Pancreas (tissue), 10 donors: ENCODE data around the gene ESR2. TPM values are rescaled to one million over a fixed set of nuclear protein-coding genes. Genes with fewer than 3 reads are reported as not detected.

ENCODE experiments used
- ATAC-seq, 4 donors: fragments of 200-7000 bp; cut with Tn5 transposase; one replicate each; pipeline versions ENCODE4 v1.8.0 to v1.9.1; 2020; ENCODE audit warnings: mild to moderate bottlenecking in 4 of 4, moderate library complexity in 4 of 4
- DNase-seq, 6 donors: peaks; one replicate each; pipeline ENCODE4 v3.0.0-alpha.2; 2020
- FAIRE-seq: peaks from 2 replicates; lab custom pipeline; 2012; peaks lifted over from hg19 to GRCh38; lab: Jason Lieb, UNC
- H3K27ac ChIP-seq, 4 donors: fragments of 200-600 bp; sonication (generic); 1 replicate in 3 of 4; 2 replicates in 1 of 4; pipeline versions ENCODE4 v1.5.0 to v1.8.0; 2020
- H3K27me3 ChIP-seq, 4 donors: fragments of 200-600 bp; one replicate each; pipeline ENCODE4 v1.8.0; 2021
- H3K36me3 ChIP-seq, 3 donors: fragments of 200-600 bp; sonication (generic) in 1 of 3; one replicate each; pipeline versions ENCODE4 v1.5.0 to v1.8.0; 2020 to 2021
- H3K4me1 ChIP-seq, 3 donors: fragments of 200-600 bp; one replicate each; pipeline ENCODE4 v1.8.0; 2021
- H3K4me3 ChIP-seq, 4 donors: fragments of 200-600 bp; sonication (generic) in 2 of 4; one replicate each; pipeline versions ENCODE4 v1.5.0 to v1.8.0; 2020 to 2021
- H3K9me3 ChIP-seq, 4 donors: fragments of 200-600 bp; one replicate each; pipeline ENCODE4 v1.8.0; 2021
- WGBS, 2 donors: extraction: QIAGEN DNeasy Blood & Tissue Kit; methylation state at CpG; one replicate each; pipeline ENCODE4 v1.1.7; 2013; 5-methylcytosine and 5-hydroxymethylcytosine counted together
- intact Hi-C, 3 donors: fragments of 100-400 bp; cut with DNase I; formaldehyde crosslinking; loops; one replicate each; pipeline versions ENCODE4 v1.11.1 to v1.14.2; 2022
- polyA plus RNA-seq, 2 donors: library from polyadenylated mRNA; stranded (reverse); fragments of 200-250 nt; gene quantifications; one replicate each; pipeline ENCODE4 v1.2.3, GENCODE V29; 2013
- total RNA-seq, 6 donors: library from RNA; stranded (reverse); fragmentation: NEBNext Ultra II Directional in 4 of 6; extraction: Animal tissue kit (Norgen Biotek cat#: 25700) in 4 of 6; gene quantifications; one replicate each; pipeline versions ENCODE4 v1.2.1 to v1.2.4, GENCODE V29; 2021 to 2023
- TF ChIP-seq, protein P1 (sequence below), 4 donors: fragments of 200-600 bp; sonication (generic) in 3 of 4; IDR thresholded peaks; one replicate each; pipeline versions ENCODE4 v1.5.0 to v1.8.0; 2021; ENCODE audit warnings: antibody characterized with exemption in 4 of 4
- donor health status: healthy with polysubstance abuse.
- donor health status: DM: no; HTN: no; CAD: no; lungs with moderate emphysema.
- donor health status: DM: no; HTN: no; CAD: no.
- donor health status: control.
- donor health status: control.
- donor health status: Bipolar disorder and iron deficiency.
- donor health status: DM: yes; HTN: yes; CAD: no.
- donor health status: DM: no; HTN: no; CAD: no.
- donor health status: DM: no; HTN: no; CAD: no.
- donor health status: DM: yes; HTN: yes; CAD: no.

The ESR2 gene
- total and polyA plus RNA-seq, 8 donors, result 0.08 to 0.78 (median 0.19) TPM

DNA sequence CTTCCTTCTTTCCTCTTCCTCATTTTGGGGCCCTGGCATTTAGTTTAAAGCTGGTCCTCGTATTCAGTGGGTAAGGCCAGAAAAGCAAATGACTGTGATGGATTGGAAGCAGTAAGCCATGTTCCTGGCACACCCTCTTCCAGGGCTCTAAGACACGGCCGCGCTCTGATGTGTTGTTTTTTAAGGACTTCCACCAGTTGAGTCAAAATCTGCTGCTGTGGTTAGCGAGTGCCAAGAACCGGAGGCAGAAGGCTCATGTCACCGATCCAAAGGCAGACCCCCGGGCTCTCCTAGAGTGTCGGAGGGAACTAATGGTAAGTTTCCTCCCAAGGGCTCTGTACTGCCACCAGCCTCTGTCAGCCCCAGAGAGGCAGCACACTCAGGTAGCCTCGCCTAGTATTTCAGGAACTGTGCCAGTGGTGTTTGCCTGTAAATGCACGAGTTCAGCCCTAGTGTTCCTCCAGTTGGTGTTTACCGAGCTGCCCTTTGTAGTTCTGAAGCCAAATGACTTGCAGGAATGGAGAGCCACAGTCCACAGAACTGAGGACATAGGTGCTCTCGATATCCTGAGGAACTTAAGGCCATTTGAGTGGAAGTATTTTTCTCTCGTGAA, 72.7 kb downstream of the ESR2 start:
- H3K4me3 ChIP-seq, result no peak overlapping the region
- DNase-seq (no peak), ATAC-seq (peak in 3 of 4 donors; percentile 11 to 38 (median 36)), FAIRE-seq (no peak)
- no peaks in the 10 kb centered on the region for H3K9me3 ChIP-seq
- WGBS, 2 donors, result 70 to 71% methylated on average over 14 of the region's 14 CpGs
- TF ChIP-seq, protein P1, sequence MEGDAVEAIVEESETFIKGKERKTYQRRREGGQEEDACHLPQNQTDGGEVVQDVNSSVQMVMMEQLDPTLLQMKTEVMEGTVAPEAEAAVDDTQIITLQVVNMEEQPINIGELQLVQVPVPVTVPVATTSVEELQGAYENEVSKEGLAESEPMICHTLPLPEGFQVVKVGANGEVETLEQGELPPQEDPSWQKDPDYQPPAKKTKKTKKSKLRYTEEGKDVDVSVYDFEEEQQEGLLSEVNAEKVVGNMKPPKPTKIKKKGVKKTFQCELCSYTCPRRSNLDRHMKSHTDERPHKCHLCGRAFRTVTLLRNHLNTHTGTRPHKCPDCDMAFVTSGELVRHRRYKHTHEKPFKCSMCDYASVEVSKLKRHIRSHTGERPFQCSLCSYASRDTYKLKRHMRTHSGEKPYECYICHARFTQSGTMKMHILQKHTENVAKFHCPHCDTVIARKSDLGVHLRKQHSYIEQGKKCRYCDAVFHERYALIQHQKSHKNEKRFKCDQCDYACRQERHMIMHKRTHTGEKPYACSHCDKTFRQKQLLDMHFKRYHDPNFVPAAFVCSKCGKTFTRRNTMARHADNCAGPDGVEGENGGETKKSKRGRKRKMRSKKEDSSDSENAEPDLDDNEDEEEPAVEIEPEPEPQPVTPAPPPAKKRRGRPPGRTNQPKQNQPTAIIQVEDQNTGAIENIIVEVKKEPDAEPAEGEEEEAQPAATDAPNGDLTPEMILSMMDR (IDR thresholded peaks at IDR 0.05), result no peak
- intact Hi-C loops, result no loop called here
- no peaks in the 10 kb centered on the region for H3K27me3 ChIP-seq
- H3K27ac ChIP-seq, result no peak overlapping the region
- H3K4me1 ChIP-seq, result peaks cover 7 to 19% (median 18%) of the 10 kb centered on the region in 3 donors
- peaks cover 0 to 65% (median 37%) of the 10 kb centered on the region in 3 donors for H3K36me3 ChIP-seq

DNA sequence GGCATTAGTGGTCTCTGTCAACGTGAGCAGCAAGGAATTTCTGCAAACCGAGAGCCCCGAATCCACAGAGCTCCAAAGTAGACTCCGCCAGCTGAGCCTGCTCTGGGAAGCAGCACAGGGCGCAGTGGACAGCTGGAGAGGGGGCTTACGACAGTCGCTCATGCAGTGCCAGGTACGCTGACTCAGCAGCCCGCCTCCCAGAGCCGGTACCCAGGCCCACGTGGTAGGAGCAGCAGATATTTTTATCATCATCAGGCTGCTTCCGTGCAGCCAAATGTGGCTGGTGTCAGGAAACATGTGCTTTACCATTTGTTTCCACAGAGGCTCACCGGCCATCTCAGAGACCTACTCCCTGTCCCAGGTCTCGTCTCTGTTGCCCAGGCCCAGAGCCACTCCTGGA, 73.7 kb downstream of the ESR2 start:
- Histone ChIP-seq H3K36me3 (peaks cover 0 to 67% (median 34%) of the 10 kb centered on the region in 3 donors), H3K9me3 (no peaks in the 10 kb centered on the region), H3K4me3 (no peak overlapping the region), H3K4me1 (peaks cover 7 to 21% (median 18%) of the 10 kb centered on the region in 3 donors), H3K27me3 (no peaks in the 10 kb centered on the region), H3K27ac (peak overlapping the region in 1 of 4 donors; percentile 19)
- FAIRE-seq (no peak), DNase-seq (no peak), ATAC-seq (peak in 3 of 4 donors; percentile 1 to 36 (median 7))
- intact Hi-C loops, result no loop called here
- WGBS, 2 donors, result 62 to 67% methylated on average over 14 of the region's 14 CpGs
- TF ChIP-seq, protein P1 (IDR thresholded peaks at IDR 0.05), result no peak

DNA sequence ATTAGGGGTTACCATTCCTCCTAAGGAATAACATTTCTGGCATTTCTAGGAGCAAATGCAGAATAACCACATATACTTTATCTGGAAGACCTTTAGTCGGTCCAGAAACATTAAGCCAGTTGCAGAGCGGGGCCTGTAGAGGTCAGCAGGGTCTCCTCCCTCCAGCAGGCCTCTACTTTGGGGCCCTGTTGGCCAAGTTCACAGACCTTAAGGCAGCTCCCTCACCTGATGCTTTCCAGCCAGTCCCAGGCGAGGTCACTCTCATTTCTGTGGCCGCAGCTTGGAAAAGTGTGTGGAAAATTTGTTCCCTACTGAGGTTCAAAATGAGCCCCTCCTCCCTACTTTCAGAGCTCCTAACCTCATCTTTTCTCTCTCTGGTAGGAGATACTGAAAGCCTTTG, 74.1 kb downstream of the ESR2 start:
- FAIRE-seq (no peak), ATAC-seq (no peak), DNase-seq (no peak)
- Histone ChIP-seq H3K36me3 (peaks cover 0 to 63% (median 30%) of the 10 kb centered on the region in 3 donors), H3K9me3 (no peaks in the 10 kb centered on the region), H3K27me3 (no peaks in the 10 kb centered on the region), H3K4me1 (peaks cover 8 to 23% (median 18%) of the 10 kb centered on the region in 3 donors), H3K27ac (peak overlapping the region in 1 of 4 donors; percentile 19), H3K4me3 (no peak overlapping the region)
- intact Hi-C loops, result no loop called here
- WGBS, 2 donors, result 69 to 70% methylated on average over 4 of the region's 4 CpGs
- TF ChIP-seq, protein P1 (IDR thresholded peaks at IDR 0.05), result no peak

DNA sequence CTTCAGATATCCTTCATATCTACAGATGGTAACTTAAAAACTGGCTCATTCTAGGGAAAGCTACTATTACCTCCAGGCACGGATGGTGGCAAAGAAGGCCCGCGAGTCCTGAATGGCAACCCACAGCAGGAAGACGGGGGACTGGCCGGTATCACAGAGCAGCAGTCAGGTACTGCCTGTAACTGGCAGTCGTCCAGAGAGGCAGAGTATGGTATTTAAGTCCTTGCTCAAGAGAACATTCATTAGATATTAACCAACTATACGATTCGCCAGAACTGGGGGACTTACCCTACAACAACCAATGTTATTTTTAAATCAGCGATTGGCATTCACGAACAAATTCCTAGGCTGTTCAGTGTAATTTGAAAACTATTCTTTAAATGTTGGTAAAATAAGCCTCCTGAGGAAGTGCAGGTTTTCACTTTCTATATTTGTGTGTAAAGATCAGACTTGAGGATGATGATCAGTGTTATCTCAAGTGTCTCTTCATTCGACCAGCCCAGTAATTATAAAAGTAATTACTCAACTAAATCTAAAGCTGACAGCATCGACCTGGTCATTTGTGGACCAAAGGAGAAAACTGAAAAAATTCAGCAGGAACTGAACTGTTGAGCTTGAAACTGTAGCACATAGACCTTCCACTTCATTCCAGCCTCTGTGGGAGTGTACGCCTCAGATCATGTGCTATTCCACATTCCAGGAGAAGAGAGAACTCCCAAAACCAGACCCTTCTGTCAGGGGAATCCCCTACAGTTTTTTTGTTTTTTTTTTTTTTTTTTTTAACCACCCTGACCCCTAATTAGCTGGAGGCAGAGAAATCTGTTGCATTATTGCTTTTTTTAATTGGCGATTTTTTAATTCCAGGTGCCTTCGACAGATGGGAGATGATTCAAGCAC, 75.6 kb downstream of the ESR2 start:
- Histone ChIP-seq H3K27me3 (no peaks in the 10 kb centered on the region), H3K4me3 (no peak overlapping the region), H3K36me3 (peaks cover 0 to 49% (median 22%) of the 10 kb centered on the region in 3 donors), H3K27ac (peak overlapping the region in 3 of 4 donors; percentile 4 to 38 (median 16)), H3K9me3 (no peaks in the 10 kb centered on the region), H3K4me1 (peaks cover 21 to 35% (median 29%) of the 10 kb centered on the region in 3 donors)
- DNase-seq (peak in 4 of 6 donors; percentile 55 to 70 (median 60)), ATAC-seq (peak; percentile 9 to 50 (median 32)), FAIRE-seq (no peak)
- WGBS, 2 donors, result 32 to 34% methylated on average over 15 of the region's 15 CpGs
- TF ChIP-seq, protein P1 (IDR thresholded peaks at IDR 0.05), result no peak
- intact Hi-C loops, result no loop called here
